WTC11 (cell line): ENCODE data around the gene MACROD2. TPM values are rescaled to one million over a fixed set of nuclear protein-coding genes. Genes with fewer than 3 reads are reported as not detected.

Experiments
- ATAC-seq: fragments of 200-7000 bp; cut with Tn5 transposase; 2 replicates; pipeline ENCODE4 v1.10.0; 2021; ENCODE audit warnings: mild to moderate bottlenecking, moderate library complexity
- CTCF ChIA-PET: fragments of 300-600 bp; sonication (Branson Sonifier 250); formaldehyde crosslinking; loops from one replicate; lab custom pipeline; 2021; ENCODE audit warnings: antibody characterized with exemption; lab: Charles Lee
- POLR2A ChIA-PET: fragments of 350-600 bp; sonication (Branson Sonifier 250); formaldehyde crosslinking; loops from one replicate; lab custom pipeline; 2021; ENCODE audit warnings: antibody characterized with exemption; lab: Charles Lee
- DNase-seq: peaks from one replicate; pipeline ENCODE4 v3.0.0; 2021; ENCODE audit warnings: low spot score
- H3K27ac Mint-ChIP-seq: 2 replicates; pipeline ENCODE4 v1.8.0; 2021; ENCODE audit warnings: mixed read lengths
- H3K27me3 Mint-ChIP-seq: 2 replicates; pipeline ENCODE4 v1.8.0; 2021; ENCODE audit warnings: low read depth, mild to moderate bottlenecking, moderate library complexity, mixed read lengths
- H3K36me3 Mint-ChIP-seq: 2 replicates; pipeline ENCODE4 v1.8.0; 2021; ENCODE audit warnings: mixed read lengths
- H3K4me1 Mint-ChIP-seq: 2 replicates; pipeline ENCODE4 v1.8.0; 2022; ENCODE audit warnings: mixed read lengths
- H3K4me3 Mint-ChIP-seq: 2 replicates; pipeline ENCODE4 v1.8.0; 2021; ENCODE audit warnings: mild to moderate bottlenecking, moderate library complexity, mixed read lengths
- H3K9me3 Mint-ChIP-seq: 2 replicates; pipeline ENCODE4 v1.8.0; 2021; ENCODE audit warnings: mixed read lengths
- CBFB ChIP-seq: sonication (generic); formaldehyde crosslinking; IDR thresholded peaks from 2 replicates; pipeline ENCODE4 v1.8.1; 2022; ENCODE audit warnings: mild to moderate bottlenecking, low read depth, missing genetic modification reagents
- CREM ChIP-seq: sonication (generic); formaldehyde crosslinking; IDR thresholded peaks from 2 replicates; pipeline ENCODE4 v1.8.1; 2022; ENCODE audit warnings: mild to moderate bottlenecking, missing genetic modification reagents, moderate library complexity
- FOXK1 ChIP-seq: sonication (generic); formaldehyde crosslinking; IDR thresholded peaks from 2 replicates; pipeline ENCODE4 v1.8.0; 2022; ENCODE audit warnings: mild to moderate bottlenecking, moderate library complexity, missing genetic modification reagents
- KAT7 ChIP-seq: sonication (generic); formaldehyde crosslinking; IDR thresholded peaks from 2 replicates; pipeline ENCODE4 v1.8.1; 2023; ENCODE audit warnings: missing genetic modification reagents, mild to moderate bottlenecking, borderline replicate concordance
- SMAD3 ChIP-seq: sonication (generic); formaldehyde crosslinking; IDR thresholded peaks from 2 replicates; pipeline ENCODE4 v1.8.0; 2022; ENCODE audit warnings: missing genetic modification reagents, mild to moderate bottlenecking, borderline replicate concordance
- total RNA-seq: library from RNA; stranded (reverse); gene quantifications from 3 replicates; pipeline ENCODE4 v1.2.3, GENCODE V29; 2021
- TF ChIP-seq, protein P1 (sequence below): sonication (generic); formaldehyde crosslinking; IDR thresholded peaks from 2 replicates; pipeline ENCODE4 v1.8.0; 2022; ENCODE audit warnings: mild to moderate bottlenecking, missing genetic modification reagents
- TF ChIP-seq, protein P2 (sequence below): sonication (generic); formaldehyde crosslinking; IDR thresholded peaks from 2 replicates; pipeline ENCODE4 v1.8.1; 2023; ENCODE audit warnings: mild to moderate bottlenecking, missing genetic modification reagents
- TF ChIP-seq, protein P3 (sequence below): sonication (generic); formaldehyde crosslinking; IDR thresholded peaks from 2 replicates; pipeline ENCODE4 v1.8.0; 2022; ENCODE audit warnings: mild to moderate bottlenecking, missing genetic modification reagents
- TF ChIP-seq, protein P4 (sequence below): sonication (generic); formaldehyde crosslinking; conservative IDR thresholded peaks from 2 replicates; pipeline ENCODE4 v1.8.1; 2023; ENCODE audit warnings: mild to moderate bottlenecking, low read depth, missing genetic modification reagents, moderate library complexity
- TF ChIP-seq, protein P5 (sequence below): sonication (generic); formaldehyde crosslinking; IDR thresholded peaks from 2 replicates; pipeline ENCODE4 v1.8.1; 2022; ENCODE audit warnings: missing genetic modification reagents, borderline replicate concordance
- TF ChIP-seq, protein P6 (sequence below): sonication (generic); formaldehyde crosslinking; IDR thresholded peaks from 2 replicates; pipeline ENCODE4 v1.8.1; 2023; ENCODE audit warnings: mild to moderate bottlenecking, missing genetic modification reagents, moderate library complexity
- TF ChIP-seq, protein P7 (sequence below): fragments of 250-450 bp; sonication (Bioruptor Pico); IDR thresholded peaks from 2 replicates; pipeline ENCODE4 v2.1.2; 2022; ENCODE audit warnings: mild to moderate bottlenecking, moderate library complexity
- TF ChIP-seq, protein P8 (sequence below): fragments of 250-450 bp; sonication (Bioruptor Pico); IDR thresholded peaks from 2 replicates; pipeline ENCODE4 v1.9.0; 2021; ENCODE audit warnings: moderate library complexity, mild to moderate bottlenecking, inconsistent platforms, borderline replicate concordance

MACROD2 gene
- total RNA-seq, 1 experiment from 2014 or later = 4.1 TPM

DNA sequence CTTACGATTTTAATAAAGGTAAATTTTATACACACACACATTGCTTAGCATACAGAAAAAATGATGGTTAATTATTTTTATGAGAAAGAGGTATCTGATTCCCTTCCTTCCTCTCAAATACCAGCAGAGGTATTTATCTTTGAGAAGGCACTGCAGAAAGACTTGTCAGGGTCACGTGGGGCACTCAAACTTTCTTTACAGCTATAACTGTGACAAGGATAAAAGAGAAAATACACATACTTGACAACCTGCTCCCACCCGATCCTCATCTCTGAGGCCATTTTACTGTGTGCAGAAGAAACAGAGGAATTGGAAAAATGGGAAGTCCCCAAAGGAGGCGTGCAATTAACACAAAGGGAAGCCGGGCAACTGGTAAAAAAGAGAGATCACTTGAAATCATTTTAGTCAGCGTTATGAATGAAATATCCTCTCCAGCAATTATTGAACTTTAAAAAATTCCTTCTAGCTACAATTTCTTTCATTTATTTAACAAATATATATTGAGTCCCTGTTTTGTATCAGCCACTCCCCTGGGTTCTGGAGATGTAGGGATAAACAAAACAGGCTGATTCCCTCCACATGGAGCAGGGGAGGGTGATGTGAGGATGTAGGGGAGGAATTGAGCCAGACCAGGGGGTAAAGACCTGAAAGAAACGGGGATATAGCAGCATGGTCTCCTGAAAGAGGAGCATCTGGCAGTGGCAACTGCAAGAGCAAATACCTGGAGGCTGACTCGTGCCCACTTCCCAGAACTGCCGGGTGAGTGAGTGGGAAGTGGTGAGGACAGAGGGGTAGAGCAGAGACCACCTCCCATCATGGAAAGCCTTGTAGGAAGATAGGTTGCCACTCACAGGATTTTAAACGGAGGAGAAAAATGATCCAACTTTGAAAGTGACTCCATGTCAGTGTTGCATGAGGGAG, 2067.6 kb downstream of the MACROD2 start:
- ATAC-seq (no peak), DNase-seq (no peak)
- ChIA-PET POLR2A (no interaction called here), CTCF (no interaction called here)
- peaks cover 9% of the 10 kb centered on the region for H3K9me3 Mint-ChIP-seq
- H3K27ac Mint-ChIP-seq = no peak overlapping the region; the same call in 1 of the 2 replicates
- H3K27me3 Mint-ChIP-seq = peaks cover 4% of the 10 kb centered on the region
- peaks cover 2% of the 10 kb centered on the region; the same call in 1 of the 2 replicates for H3K36me3 Mint-ChIP-seq
- TF ChIP-seq CBFB (CRISPR knock-in tag) = no peak
- TF ChIP-seq, protein P1, sequence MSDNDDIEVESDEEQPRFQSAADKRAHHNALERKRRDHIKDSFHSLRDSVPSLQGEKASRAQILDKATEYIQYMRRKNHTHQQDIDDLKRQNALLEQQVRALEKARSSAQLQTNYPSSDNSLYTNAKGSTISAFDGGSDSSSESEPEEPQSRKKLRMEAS (CRISPR knock-in tag) = no peak
- TF ChIP-seq, protein P2, sequence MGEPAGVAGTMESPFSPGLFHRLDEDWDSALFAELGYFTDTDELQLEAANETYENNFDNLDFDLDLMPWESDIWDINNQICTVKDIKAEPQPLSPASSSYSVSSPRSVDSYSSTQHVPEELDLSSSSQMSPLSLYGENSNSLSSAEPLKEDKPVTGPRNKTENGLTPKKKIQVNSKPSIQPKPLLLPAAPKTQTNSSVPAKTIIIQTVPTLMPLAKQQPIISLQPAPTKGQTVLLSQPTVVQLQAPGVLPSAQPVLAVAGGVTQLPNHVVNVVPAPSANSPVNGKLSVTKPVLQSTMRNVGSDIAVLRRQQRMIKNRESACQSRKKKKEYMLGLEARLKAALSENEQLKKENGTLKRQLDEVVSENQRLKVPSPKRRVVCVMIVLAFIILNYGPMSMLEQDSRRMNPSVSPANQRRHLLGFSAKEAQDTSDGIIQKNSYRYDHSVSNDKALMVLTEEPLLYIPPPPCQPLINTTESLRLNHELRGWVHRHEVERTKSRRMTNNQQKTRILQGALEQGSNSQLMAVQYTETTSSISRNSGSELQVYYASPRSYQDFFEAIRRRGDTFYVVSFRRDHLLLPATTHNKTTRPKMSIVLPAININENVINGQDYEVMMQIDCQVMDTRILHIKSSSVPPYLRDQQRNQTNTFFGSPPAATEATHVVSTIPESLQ (CRISPR knock-in tag) = no peak
- TF ChIP-seq, protein P3, sequence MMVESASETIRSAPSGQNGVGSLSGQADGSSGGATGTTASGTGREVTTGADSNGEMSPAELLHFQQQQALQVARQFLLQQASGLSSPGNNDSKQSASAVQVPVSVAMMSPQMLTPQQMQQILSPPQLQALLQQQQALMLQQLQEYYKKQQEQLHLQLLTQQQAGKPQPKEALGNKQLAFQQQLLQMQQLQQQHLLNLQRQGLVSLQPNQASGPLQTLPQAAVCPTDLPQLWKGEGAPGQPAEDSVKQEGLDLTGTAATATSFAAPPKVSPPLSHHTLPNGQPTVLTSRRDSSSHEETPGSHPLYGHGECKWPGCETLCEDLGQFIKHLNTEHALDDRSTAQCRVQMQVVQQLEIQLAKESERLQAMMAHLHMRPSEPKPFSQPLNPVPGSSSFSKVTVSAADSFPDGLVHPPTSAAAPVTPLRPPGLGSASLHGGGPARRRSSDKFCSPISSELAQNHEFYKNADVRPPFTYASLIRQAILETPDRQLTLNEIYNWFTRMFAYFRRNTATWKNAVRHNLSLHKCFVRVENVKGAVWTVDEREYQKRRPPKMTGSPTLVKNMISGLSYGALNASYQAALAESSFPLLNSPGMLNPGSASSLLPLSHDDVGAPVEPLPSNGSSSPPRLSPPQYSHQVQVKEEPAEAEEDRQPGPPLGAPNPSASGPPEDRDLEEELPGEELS = no peak
- no peak for TF ChIP-seq SMAD3 (CRISPR knock-in tag)
- TF ChIP-seq, protein P4, sequence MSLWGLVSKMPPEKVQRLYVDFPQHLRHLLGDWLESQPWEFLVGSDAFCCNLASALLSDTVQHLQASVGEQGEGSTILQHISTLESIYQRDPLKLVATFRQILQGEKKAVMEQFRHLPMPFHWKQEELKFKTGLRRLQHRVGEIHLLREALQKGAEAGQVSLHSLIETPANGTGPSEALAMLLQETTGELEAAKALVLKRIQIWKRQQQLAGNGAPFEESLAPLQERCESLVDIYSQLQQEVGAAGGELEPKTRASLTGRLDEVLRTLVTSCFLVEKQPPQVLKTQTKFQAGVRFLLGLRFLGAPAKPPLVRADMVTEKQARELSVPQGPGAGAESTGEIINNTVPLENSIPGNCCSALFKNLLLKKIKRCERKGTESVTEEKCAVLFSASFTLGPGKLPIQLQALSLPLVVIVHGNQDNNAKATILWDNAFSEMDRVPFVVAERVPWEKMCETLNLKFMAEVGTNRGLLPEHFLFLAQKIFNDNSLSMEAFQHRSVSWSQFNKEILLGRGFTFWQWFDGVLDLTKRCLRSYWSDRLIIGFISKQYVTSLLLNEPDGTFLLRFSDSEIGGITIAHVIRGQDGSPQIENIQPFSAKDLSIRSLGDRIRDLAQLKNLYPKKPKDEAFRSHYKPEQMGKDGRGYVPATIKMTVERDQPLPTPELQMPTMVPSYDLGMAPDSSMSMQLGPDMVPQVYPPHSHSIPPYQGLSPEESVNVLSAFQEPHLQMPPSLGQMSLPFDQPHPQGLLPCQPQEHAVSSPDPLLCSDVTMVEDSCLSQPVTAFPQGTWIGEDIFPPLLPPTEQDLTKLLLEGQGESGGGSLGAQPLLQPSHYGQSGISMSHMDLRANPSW (CRISPR knock-in tag) = no peak
- TF ChIP-seq, protein P5, sequence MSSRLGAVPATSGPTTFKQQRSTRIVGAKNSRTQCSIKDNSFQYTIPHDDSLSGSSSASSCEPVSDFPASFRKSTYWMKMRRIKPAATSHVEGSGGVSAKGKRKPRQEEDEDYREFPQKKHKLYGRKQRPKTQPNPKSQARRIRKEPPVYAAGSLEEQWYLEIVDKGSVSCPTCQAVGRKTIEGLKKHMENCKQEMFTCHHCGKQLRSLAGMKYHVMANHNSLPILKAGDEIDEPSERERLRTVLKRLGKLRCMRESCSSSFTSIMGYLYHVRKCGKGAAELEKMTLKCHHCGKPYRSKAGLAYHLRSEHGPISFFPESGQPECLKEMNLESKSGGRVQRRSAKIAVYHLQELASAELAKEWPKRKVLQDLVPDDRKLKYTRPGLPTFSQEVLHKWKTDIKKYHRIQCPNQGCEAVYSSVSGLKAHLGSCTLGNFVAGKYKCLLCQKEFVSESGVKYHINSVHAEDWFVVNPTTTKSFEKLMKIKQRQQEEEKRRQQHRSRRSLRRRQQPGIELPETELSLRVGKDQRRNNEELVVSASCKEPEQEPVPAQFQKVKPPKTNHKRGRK (CRISPR knock-in tag) = no peak
- no peak for TF ChIP-seq CREM (CRISPR knock-in tag)
- TF ChIP-seq KAT7 (CRISPR knock-in tag) = no peak
- TF ChIP-seq, protein P6, sequence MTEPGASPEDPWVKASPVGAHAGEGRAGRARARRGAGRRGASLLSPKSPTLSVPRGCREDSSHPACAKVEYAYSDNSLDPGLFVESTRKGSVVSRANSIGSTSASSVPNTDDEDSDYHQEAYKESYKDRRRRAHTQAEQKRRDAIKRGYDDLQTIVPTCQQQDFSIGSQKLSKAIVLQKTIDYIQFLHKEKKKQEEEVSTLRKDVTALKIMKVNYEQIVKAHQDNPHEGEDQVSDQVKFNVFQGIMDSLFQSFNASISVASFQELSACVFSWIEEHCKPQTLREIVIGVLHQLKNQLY (CRISPR knock-in tag) = no peak
- no peak for TF ChIP-seq FOXK1
- TF ChIP-seq, protein P7, sequence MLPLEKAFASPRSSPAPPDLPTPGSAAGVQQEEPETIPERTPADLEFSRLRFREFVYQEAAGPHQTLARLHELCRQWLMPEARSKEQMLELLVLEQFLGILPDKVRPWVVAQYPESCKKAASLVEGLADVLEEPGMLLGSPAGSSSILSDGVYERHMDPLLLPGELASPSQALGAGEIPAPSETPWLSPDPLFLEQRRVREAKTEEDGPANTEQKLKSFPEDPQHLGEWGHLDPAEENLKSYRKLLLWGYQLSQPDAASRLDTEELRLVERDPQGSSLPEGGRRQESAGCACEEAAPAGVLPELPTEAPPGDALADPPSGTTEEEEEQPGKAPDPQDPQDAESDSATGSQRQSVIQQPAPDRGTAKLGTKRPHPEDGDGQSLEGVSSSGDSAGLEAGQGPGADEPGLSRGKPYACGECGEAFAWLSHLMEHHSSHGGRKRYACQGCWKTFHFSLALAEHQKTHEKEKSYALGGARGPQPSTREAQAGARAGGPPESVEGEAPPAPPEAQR (CRISPR knock-in tag) = no peak
- TF ChIP-seq, protein P8, sequence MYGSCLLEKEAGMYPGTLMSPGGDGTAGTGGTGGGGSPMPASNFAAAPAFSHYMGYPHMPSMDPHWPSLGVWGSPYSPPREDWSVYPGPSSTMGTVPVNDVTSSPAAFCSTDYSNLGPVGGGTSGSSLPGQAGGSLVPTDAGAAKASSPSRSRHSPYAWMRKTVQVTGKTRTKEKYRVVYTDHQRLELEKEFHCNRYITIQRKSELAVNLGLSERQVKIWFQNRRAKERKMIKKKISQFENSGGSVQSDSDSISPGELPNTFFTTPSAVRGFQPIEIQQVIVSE (CRISPR knock-in tag) = no peak
- TF ChIP-seq, all 79 proteins: peak for 0
- Mint-ChIP-seq H3K4me3 (no peak overlapping the region), H3K4me1 (peaks cover 57% of the 10 kb centered on the region)
